ENCODE data around the gene PPP1R36. TPM values are rescaled to one million over a fixed set of nuclear protein-coding genes. Genes with fewer than 3 reads are reported as not detected.

The PPP1R36 gene
- total and polyA plus RNA-seq, 2 of the 13 experiments (the other 11 are each of a cell fraction or from before 2014, with no cell fraction given) = 0.11 to 0.17 TPM

DNA sequence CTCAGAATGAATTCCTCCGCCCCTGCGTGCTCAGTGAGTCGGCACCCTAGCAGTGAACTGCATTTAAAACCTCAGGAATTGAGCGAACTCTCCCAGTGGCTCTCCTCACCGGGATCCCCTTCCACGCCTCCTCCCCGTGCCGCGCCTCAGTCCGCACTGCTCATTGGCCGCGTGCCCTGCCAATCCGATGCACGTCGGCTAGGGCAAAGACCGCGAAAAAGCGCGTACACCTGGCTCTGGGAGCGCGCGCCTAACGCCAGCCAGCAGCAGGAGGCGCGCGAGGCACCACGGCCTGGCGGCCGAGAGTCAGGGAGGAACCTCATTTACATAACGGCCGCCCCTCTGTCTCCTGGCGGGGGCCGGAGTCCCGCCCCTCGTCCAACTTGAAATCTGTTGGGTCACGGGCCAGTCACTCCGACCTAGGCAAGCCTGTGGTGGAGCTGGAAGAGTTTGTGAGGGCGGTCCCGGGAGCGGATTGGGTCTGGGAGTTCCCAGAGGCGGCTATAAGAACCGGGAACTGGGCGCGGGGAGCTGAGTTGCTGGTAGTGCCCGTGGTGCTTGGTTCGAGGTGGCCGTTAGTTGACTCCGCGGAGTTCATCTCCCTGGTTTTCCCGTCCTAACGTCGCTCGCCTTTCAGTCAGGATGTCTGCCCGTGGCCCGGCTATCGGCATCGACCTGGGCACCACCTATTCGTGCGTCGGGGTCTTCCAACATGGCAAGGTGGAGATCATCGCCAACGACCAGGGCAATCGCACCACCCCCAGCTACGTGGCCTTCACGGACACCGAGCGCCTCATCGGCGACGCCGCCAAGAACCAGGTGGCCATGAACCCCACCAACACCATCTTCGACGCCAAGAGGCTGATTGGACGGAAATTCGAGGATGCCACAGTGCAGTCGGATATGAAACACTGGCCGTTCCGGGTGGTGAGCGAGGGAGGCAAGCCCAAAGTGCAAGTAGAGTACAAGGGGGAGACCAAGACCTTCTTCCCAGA, 9.3 kb upstream of the PPP1R36 start, which contains the start of gene HSPA2 (continued):
- TF ChIP-seq, protein P1, sequence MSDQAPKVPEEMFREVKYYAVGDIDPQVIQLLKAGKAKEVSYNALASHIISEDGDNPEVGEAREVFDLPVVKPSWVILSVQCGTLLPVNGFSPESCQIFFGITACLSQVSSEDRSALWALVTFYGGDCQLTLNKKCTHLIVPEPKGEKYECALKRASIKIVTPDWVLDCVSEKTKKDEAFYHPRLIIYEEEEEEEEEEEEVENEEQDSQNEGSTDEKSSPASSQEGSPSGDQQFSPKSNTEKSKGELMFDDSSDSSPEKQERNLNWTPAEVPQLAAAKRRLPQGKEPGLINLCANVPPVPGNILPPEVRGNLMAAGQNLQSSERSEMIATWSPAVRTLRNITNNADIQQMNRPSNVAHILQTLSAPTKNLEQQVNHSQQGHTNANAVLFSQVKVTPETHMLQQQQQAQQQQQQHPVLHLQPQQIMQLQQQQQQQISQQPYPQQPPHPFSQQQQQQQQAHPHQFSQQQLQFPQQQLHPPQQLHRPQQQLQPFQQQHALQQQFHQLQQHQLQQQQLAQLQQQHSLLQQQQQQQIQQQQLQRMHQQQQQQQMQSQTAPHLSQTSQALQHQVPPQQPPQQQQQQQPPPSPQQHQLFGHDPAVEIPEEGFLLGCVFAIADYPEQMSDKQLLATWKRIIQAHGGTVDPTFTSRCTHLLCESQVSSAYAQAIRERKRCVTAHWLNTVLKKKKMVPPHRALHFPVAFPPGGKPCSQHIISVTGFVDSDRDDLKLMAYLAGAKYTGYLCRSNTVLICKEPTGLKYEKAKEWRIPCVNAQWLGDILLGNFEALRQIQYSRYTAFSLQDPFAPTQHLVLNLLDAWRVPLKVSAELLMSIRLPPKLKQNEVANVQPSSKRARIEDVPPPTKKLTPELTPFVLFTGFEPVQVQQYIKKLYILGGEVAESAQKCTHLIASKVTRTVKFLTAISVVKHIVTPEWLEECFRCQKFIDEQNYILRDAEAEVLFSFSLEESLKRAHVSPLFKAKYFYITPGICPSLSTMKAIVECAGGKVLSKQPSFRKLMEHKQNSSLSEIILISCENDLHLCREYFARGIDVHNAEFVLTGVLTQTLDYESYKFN (CRISPR knock-in tag; conservative IDR thresholded peaks at IDR 0.05) = 0 out of 2 replicates have a peak, but pooled peaks have one; percentile 34
- TF ChIP-seq, protein P2, sequence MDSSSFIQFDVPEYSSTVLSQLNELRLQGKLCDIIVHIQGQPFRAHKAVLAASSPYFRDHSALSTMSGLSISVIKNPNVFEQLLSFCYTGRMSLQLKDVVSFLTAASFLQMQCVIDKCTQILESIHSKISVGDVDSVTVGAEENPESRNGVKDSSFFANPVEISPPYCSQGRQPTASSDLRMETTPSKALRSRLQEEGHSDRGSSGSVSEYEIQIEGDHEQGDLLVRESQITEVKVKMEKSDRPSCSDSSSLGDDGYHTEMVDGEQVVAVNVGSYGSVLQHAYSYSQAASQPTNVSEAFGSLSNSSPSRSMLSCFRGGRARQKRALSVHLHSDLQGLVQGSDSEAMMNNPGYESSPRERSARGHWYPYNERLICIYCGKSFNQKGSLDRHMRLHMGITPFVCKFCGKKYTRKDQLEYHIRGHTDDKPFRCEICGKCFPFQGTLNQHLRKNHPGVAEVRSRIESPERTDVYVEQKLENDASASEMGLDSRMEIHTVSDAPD (CRISPR knock-in tag; IDR thresholded peaks at IDR 0.05) = no peak
- TF ChIP-seq ARNT2 (CRISPR knock-in tag; IDR thresholded peaks at IDR 0.05; ENCODE audit: low read depth) (peak; percentile 68), ZNF180 (CRISPR knock-in tag; IDR thresholded peaks at IDR 0.05; ENCODE audit: borderline replicate concordance, low read depth) (no peak), POGZ (CRISPR knock-in tag; IDR thresholded peaks at IDR 0.05) (peak; percentile 87), PHF8 (CRISPR knock-in tag; IDR thresholded peaks at IDR 0.05) (peak; percentile 65), GMEB2 (CRISPR knock-in tag; IDR thresholded peaks at IDR 0.05; ENCODE audit: low read depth) (peak; percentile 62; the same call in 1 of the 2 replicates), TFDP1 (CRISPR knock-in tag; IDR thresholded peaks at IDR 0.05; ENCODE audit: borderline replicate concordance) (peak; percentile 95), HDAC2 (CRISPR knock-in tag; IDR thresholded peaks at IDR 0.05) (peak; percentile 28; the same call in 1 of the 2 replicates), ZBTB38 (CRISPR knock-in tag; IDR thresholded peaks at IDR 0.05) (peak; percentile 85), ZNF225 (CRISPR knock-in tag; IDR thresholded peaks at IDR 0.05) (no peak), ZKSCAN1 (IDR thresholded peaks at IDR 0.05; ENCODE audit: low read length) (no peak), KLF13 (CRISPR knock-in tag; IDR thresholded peaks at IDR 0.05) (no peak), CTCF (CRISPR knock-in tag; IDR thresholded peaks at IDR 0.05) (peak; percentile 96), HMG20A (CRISPR knock-in tag; IDR thresholded peaks at IDR 0.05; ENCODE audit: borderline replicate concordance) (no peak), ZNF607 (CRISPR knock-in tag; IDR thresholded peaks at IDR 0.05; ENCODE audit: borderline replicate concordance) (peak; percentile 48; the same call in 1 of the 2 replicates)
- TF ChIP-seq, protein P3, sequence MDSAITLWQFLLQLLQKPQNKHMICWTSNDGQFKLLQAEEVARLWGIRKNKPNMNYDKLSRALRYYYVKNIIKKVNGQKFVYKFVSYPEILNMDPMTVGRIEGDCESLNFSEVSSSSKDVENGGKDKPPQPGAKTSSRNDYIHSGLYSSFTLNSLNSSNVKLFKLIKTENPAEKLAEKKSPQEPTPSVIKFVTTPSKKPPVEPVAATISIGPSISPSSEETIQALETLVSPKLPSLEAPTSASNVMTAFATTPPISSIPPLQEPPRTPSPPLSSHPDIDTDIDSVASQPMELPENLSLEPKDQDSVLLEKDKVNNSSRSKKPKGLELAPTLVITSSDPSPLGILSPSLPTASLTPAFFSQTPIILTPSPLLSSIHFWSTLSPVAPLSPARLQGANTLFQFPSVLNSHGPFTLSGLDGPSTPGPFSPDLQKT (CRISPR knock-in tag; IDR thresholded peaks at IDR 0.05; ENCODE audit: borderline replicate concordance) = no peak

Data from HepG2 (cell line).